Measurements from ENCODE around the gene TOMM70. TPM values are rescaled to one million over a fixed set of nuclear protein-coding genes. Genes with fewer than 3 reads are reported as not detected.
A peak's percentile ranks its signal among the peaks of the same experiment; 100 is the strongest.

Gene TOMM70
- total and polyA plus RNA-seq, 8 donors = 12.9 to 95.6 (median 24.3) TPM

DNA sequence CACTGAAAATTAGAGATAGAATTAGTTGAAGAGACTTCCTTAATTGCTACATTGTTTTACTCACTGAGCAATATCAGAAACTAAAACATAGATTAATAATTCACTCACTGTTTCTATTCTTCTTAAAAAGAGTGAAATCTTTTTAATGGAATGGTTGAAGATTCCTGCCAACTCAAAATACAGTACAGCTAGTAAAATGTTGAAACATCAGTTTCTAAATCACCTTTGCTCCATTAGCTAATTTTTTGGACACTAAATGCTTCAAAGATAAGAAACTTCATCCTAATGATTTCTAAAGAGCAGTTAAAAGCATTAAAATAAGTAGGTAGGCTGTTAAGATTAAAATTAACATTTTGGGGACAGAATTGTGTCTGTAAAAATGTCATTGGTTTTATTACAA lies 76.8 kb downstream of the TOMM70 start:
- DNase-seq = no peak
- H3K9me3 ChIP-seq = no peaks in the 10 kb centered on the region
- no peaks in the 10 kb centered on the region for H3K27me3 ChIP-seq
- TF ChIP-seq POLR2A (IDR thresholded peaks at IDR 0.05) (no peak), EP300 (IDR thresholded peaks at IDR 0.05) (no peak), POLR2AphosphoS5 (IDR thresholded peaks at IDR 0.05) (no peak)
- TF ChIP-seq, protein P1, sequence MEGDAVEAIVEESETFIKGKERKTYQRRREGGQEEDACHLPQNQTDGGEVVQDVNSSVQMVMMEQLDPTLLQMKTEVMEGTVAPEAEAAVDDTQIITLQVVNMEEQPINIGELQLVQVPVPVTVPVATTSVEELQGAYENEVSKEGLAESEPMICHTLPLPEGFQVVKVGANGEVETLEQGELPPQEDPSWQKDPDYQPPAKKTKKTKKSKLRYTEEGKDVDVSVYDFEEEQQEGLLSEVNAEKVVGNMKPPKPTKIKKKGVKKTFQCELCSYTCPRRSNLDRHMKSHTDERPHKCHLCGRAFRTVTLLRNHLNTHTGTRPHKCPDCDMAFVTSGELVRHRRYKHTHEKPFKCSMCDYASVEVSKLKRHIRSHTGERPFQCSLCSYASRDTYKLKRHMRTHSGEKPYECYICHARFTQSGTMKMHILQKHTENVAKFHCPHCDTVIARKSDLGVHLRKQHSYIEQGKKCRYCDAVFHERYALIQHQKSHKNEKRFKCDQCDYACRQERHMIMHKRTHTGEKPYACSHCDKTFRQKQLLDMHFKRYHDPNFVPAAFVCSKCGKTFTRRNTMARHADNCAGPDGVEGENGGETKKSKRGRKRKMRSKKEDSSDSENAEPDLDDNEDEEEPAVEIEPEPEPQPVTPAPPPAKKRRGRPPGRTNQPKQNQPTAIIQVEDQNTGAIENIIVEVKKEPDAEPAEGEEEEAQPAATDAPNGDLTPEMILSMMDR (IDR thresholded peaks at IDR 0.05) = no peak
- no peak overlapping the region for H3K4me3 ChIP-seq
- no peak overlapping the region for H3K27ac ChIP-seq
- intact Hi-C loops (cut with DNase I; ENCODE audit: low total_unique reads) = no loop called here
- H3K4me1 ChIP-seq = no peaks in the 10 kb centered on the region
- H3K36me3 ChIP-seq = peaks cover 9 to 54% (median 46%) of the 10 kb centered on the region in 4 donors

DNA sequence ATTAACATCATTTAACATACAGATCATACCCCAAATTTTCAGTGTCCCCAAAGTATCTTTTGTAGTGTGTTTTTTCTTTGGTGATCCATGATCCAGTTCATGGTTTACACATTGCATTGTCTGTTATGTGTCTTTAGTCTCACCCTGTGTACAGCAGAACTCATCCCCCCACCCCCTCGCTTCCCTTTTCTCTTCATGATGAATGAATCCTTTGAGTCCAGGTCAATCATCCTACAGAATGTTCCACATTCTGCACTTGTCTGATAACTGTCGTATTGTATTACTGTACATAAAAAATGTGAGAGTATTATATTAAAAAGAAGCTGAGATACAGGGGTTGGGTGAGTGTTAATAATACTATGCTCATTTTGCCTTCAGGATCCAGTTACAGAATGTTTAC lies 80.9 kb downstream of the TOMM70 start:
- no peak overlapping the region for H3K27ac ChIP-seq
- no peaks in the 10 kb centered on the region for H3K27me3 ChIP-seq
- H3K4me1 ChIP-seq = peaks cover 0 to 12% (median 2%) of the 10 kb centered on the region in 4 donors
- DNase-seq = no peak
- peaks cover 9 to 67% (median 52%) of the 10 kb centered on the region in 4 donors for H3K36me3 ChIP-seq
- WGBS, 5 donors = 87 to 98% (median 93%) methylated on average over 2 of the region's 2 CpGs
- no peak overlapping the region for H3K4me3 ChIP-seq
- TF ChIP-seq POLR2AphosphoS5 (IDR thresholded peaks at IDR 0.05) (no peak), POLR2A (IDR thresholded peaks at IDR 0.05) (no peak), EP300 (IDR thresholded peaks at IDR 0.05) (no peak)
- TF ChIP-seq, protein P1 (IDR thresholded peaks at IDR 0.05) = no peak
- intact Hi-C loops (cut with DNase I; ENCODE audit: low total_unique reads) = no loop called here
- H3K9me3 ChIP-seq = no peaks in the 10 kb centered on the region

DNA sequence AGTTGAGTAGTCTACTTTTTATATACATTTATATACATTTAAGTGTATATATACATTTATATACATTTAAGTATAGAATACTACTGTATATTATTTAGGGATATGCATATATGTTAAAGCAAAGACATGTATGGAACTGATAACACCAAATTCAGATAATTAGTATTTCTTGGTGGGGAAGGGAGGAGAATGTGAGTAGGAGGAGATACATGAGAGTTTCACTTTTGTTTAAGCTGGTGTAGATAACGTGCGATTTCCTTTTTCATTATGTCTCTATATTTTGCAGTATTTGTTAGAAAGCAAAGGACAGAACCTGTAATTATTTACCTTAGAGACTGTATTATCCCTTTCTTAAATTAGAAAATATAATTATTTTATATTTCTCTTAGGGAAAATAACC lies 83.0 kb downstream of the TOMM70 start:
- DNase-seq = no peak
- H3K4me3 ChIP-seq = no peak overlapping the region
- no peaks in the 10 kb centered on the region for H3K27me3 ChIP-seq
- H3K9me3 ChIP-seq = no peaks in the 10 kb centered on the region
- 67 to 79% (median 75%) methylated on average over 2 of the region's 2 CpGs for WGBS, 5 donors
- no peak overlapping the region for H3K27ac ChIP-seq
- intact Hi-C loops (cut with DNase I; ENCODE audit: low total_unique reads) = no loop called here
- H3K4me1 ChIP-seq = peaks cover 0 to 12% (median 2%) of the 10 kb centered on the region in 4 donors
- TF ChIP-seq, protein P1 (IDR thresholded peaks at IDR 0.05) = no peak
- TF ChIP-seq EP300 (IDR thresholded peaks at IDR 0.05) (no peak), POLR2A (IDR thresholded peaks at IDR 0.05) (no peak), POLR2AphosphoS5 (IDR thresholded peaks at IDR 0.05) (no peak)
- peaks cover 9 to 59% (median 56%) of the 10 kb centered on the region in 4 donors for H3K36me3 ChIP-seq

DNA sequence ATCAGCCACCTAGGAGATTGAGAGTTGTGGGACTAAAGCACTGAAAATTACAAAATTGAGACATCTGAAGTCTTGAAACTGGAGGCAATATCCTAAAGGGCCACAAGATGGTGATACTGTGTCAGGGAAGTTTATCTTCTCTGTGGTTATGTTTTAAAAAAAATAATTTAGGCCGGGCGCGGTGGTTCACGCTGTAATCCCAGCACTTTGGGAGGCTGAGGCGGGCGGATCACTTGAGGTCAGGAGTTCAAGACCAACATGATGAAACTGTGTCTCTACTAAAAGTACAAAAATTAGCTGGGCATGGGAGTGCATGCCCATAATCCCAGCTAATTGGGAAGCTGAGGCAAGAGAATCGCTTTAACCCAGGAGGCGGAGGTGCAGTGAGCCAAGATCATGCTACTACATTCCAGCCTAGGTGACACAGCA lies 84.2 kb downstream of the TOMM70 start:
- no peaks in the 10 kb centered on the region for H3K27me3 ChIP-seq
- DNase-seq = peak in 1 of 2 donors; percentile 79
- no peaks in the 10 kb centered on the region for H3K9me3 ChIP-seq
- intact Hi-C loops (cut with DNase I; ENCODE audit: low total_unique reads) = no loop called here
- peaks cover 9 to 65% (median 54%) of the 10 kb centered on the region in 4 donors for H3K36me3 ChIP-seq
- no peak overlapping the region for H3K4me3 ChIP-seq
- peaks cover 0 to 12% (median 2%) of the 10 kb centered on the region in 4 donors for H3K4me1 ChIP-seq
- H3K27ac ChIP-seq = peak overlapping the region in 1 of 5 donors; percentile 18
- TF ChIP-seq EP300 (IDR thresholded peaks at IDR 0.05) (no peak), POLR2AphosphoS5 (IDR thresholded peaks at IDR 0.05) (no peak), POLR2A (IDR thresholded peaks at IDR 0.05) (no peak)
- TF ChIP-seq, protein P1 (IDR thresholded peaks at IDR 0.05) = peak in 5 of 7 experiments; percentile 43 to 71 (median 57)
- whole genome bisulfite sequencing, 5 donors = 25 to 31% (median 29%) methylated on average over 8 of the region's 8 CpGs

Other genes with a start within 250 kb of the TOMM70 start
- gene TBC1D23, start 140.1 kb downstream of the TOMM70 start, total RNA-seq = 10 to 100 TPM in 3 of 5 donors, 1 to 10 TPM in 2; 7.0 to 79.5 (median 61.4) TPM
- gene TBC1D23, start 140.1 kb downstream of the TOMM70 start, polyA plus RNA-seq = 10 to 100 TPM; 14.6 to 19.4 (median 15.1) TPM
- 10 to 100 TPM in 4 of 5 donors, 1 to 10 TPM in 1; 4.3 to 53.1 (median 35.1) TPM for gene NIT2, start 66.3 kb downstream of the TOMM70 start, total RNA-seq
- 10 to 100 TPM; 17.6 to 37.4 (median 24.1) TPM for gene NIT2, start 66.3 kb downstream of the TOMM70 start, polyA plus RNA-seq
- 1 to 10 TPM in 1 of 5 donors, under 1 TPM in 1, not detected in 3; 0.58 to 4.0 TPM for gene LNP1, start 450 bp upstream of the TOMM70 start, total RNA-seq
- gene LNP1, start 450 bp upstream of the TOMM70 start, polyA plus RNA-seq = 1 to 10 TPM; 1.2 to 1.8 (median 1.6) TPM
- 10 to 100 TPM in 1 of 5 donors, 1 to 10 TPM in 2, under 1 TPM in 1, not detected in 1; 0.72 to 20.2 (median 2.6) TPM for gene TMEM45A, start 91.5 kb upstream of the TOMM70 start, total RNA-seq
- gene TMEM45A, start 91.5 kb upstream of the TOMM70 start, polyA plus RNA-seq = 1 to 10 TPM; 6.2 to 8.7 (median 7.6) TPM
- gene ADGRG7, start 208.5 kb upstream of the TOMM70 start, total RNA-seq = 1 to 10 TPM in 1 of 5 donors, not detected in 4; 5.1 TPM
- not detected for gene ADGRG7, start 208.5 kb upstream of the TOMM70 start, polyA plus RNA-seq